Right atrium auricular region (tissue), 2 donors: ENCODE data around the gene OGFOD2. TPM values are rescaled to one million over a fixed set of nuclear protein-coding genes. Genes with fewer than 3 reads are reported as not detected.
"Not testable (repeated sequence)": the region's sequence is repeated elsewhere in the genome, so short reads cannot be mapped to it uniquely, and the experiment has no call there.

Experiments
- DNase-seq: peaks from one replicate; pipeline ENCODE4 v3.0.0-alpha.2; 2019; ENCODE audit warnings: low spot score
- H3K27ac ChIP-seq, 2 donors: fragments of 200-600 bp; sonication (generic); 1 replicate in 1 of 2; 2 replicates in 1 of 2; pipeline ENCODE4 v1.5.1; 2016 to 2019
- H3K27me3 ChIP-seq, 2 donors: fragments of 200-600 bp; sonication (generic); one replicate each; pipeline versions ENCODE4 v1.5.1 to v1.6.0; 2017 to 2019
- H3K36me3 ChIP-seq: fragments of 200-600 bp; sonication (generic); one replicate; pipeline ENCODE4 v1.5.1; 2016
- H3K4me1 ChIP-seq, 2 donors: fragments of 200-600 bp; sonication (generic); one replicate each; pipeline versions ENCODE4 v1.5.1 to v1.6.0; 2017 to 2019
- H3K4me3 ChIP-seq, 2 donors: fragments of 200-600 bp; sonication (generic); 1 replicate in 1 of 2; 2 replicates in 1 of 2; pipeline ENCODE4 v1.5.1; 2017 to 2019; ENCODE audit warnings: mild to moderate bottlenecking in 1 of 2, moderate library complexity in 1 of 2
- H3K9me3 ChIP-seq, 2 donors: fragments of 200-600 bp; sonication (generic); one replicate each; pipeline ENCODE4 v1.5.1; 2019
- total RNA-seq, 2 donors: library from RNA; depleted of rRNA; stranded (reverse); fragments of >200 nt; gene quantifications; one replicate each; pipeline ENCODE4 v1.1.0, GENCODE V29; 2016
- TF ChIP-seq, protein P1 (sequence below), 2 donors: fragments of 200-600 bp; sonication (generic); IDR thresholded peaks; one replicate each; pipeline ENCODE4 v1.5.1; 2019; ENCODE audit warnings: antibody characterized with exemption in 2 of 2

OGFOD2 gene
- total RNA-seq, 2 donors from 2014 or later = 4.9 to 6.8 TPM

DNA sequence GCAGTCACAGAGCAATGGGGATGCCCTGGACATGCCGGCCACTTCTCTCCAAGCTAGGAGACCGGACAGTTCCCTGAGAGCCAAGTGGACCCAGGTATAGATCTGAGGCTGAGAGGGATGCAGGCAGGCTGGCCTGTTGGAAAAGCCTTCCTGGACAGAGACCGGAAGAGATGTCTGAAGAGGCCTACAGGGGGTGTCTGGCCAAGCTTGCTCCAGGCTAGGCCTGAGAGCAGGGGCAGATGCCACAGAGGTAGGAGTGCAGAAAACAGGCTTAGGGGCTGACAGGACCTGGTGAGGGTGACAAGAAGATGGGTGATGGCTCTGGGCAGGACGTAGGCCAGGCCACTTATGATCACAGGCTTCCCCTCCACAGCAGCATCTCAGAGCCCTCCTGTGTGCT is 35.6 kb downstream of the OGFOD2 start:
- H3K27ac ChIP-seq = no peak overlapping the region
- no peak for DNase-seq
- H3K27me3 ChIP-seq = no peaks in the 10 kb centered on the region
- H3K4me3 ChIP-seq = no peak overlapping the region
- TF ChIP-seq, protein P1, sequence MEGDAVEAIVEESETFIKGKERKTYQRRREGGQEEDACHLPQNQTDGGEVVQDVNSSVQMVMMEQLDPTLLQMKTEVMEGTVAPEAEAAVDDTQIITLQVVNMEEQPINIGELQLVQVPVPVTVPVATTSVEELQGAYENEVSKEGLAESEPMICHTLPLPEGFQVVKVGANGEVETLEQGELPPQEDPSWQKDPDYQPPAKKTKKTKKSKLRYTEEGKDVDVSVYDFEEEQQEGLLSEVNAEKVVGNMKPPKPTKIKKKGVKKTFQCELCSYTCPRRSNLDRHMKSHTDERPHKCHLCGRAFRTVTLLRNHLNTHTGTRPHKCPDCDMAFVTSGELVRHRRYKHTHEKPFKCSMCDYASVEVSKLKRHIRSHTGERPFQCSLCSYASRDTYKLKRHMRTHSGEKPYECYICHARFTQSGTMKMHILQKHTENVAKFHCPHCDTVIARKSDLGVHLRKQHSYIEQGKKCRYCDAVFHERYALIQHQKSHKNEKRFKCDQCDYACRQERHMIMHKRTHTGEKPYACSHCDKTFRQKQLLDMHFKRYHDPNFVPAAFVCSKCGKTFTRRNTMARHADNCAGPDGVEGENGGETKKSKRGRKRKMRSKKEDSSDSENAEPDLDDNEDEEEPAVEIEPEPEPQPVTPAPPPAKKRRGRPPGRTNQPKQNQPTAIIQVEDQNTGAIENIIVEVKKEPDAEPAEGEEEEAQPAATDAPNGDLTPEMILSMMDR (IDR thresholded peaks at IDR 0.05) = no peak
- no peaks in the 10 kb centered on the region for H3K4me1 ChIP-seq
- peaks cover 21% of the 10 kb centered on the region for H3K36me3 ChIP-seq
- H3K9me3 ChIP-seq = no peaks in the 10 kb centered on the region

GRCh38 chr12:123011701-123012100 is 36.7 kb downstream of the OGFOD2 start:
- no peak for DNase-seq
- no peak overlapping the region for H3K27ac ChIP-seq
- H3K9me3 ChIP-seq = no peaks in the 10 kb centered on the region
- H3K4me1 ChIP-seq = no peaks in the 10 kb centered on the region
- TF ChIP-seq, protein P1 (IDR thresholded peaks at IDR 0.05) = no peak
- H3K4me3 ChIP-seq = no peak overlapping the region
- no peaks in the 10 kb centered on the region for H3K27me3 ChIP-seq
- H3K36me3 ChIP-seq = peaks cover 21% of the 10 kb centered on the region

- no peak overlapping the region for H3K4me3 ChIP-seq
Observed at GRCh38 chr12:123013185-123014095, 38.4 kb downstream of the OGFOD2 start.

GRCh38 chr12:123014473-123014872 is 39.4 kb downstream of the OGFOD2 start:
- not testable (repeated sequence) for DNase-seq, H3K4me3 ChIP-seq, H3K4me1 ChIP-seq, H3K27me3 ChIP-seq, H3K9me3 ChIP-seq, H3K27ac ChIP-seq
- H3K36me3 ChIP-seq = peaks cover 14% of the 10 kb centered on the region

More at GRCh38 chr12:123013185-123014095, 38.4 kb downstream of the OGFOD2 start:
- H3K27me3 ChIP-seq = no peaks in the 10 kb centered on the region
- no peaks in the 10 kb centered on the region for H3K9me3 ChIP-seq
- no peak overlapping the region for H3K27ac ChIP-seq
- TF ChIP-seq, protein P1 (IDR thresholded peaks at IDR 0.05) = no peak
- DNase-seq = no peak
- peaks cover 21% of the 10 kb centered on the region for H3K36me3 ChIP-seq
- H3K4me1 ChIP-seq = no peaks in the 10 kb centered on the region

DNA sequence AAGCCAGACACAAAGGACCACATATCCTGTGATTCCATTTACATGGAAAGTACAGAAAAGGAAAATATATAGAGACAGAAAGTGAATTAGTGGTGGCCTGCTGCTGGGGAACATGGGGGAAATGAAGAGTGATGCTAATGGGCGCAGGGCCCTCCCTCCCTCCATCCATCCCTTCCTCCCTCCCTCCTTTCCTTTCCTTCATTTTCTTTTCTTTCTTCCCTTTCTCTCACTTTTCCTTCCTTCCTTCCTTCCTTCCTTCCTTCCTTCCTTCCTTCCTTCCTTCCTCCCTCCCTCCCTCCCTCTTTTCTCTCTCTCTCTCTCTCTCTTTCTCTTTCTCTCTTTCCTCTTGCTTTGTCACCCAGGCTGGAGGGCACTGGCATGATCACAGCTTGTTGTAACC is 42.7 kb downstream of the OGFOD2 start:
- TF ChIP-seq, protein P1 (IDR thresholded peaks at IDR 0.05) = no peak
- no peak for DNase-seq
- no peak overlapping the region for H3K4me3 ChIP-seq
- H3K4me1 ChIP-seq = no peaks in the 10 kb centered on the region
- H3K27ac ChIP-seq = no peak overlapping the region
- no peaks in the 10 kb centered on the region for H3K36me3 ChIP-seq
- no peaks in the 10 kb centered on the region for H3K27me3 ChIP-seq
- H3K9me3 ChIP-seq = no peaks in the 10 kb centered on the region

DNA sequence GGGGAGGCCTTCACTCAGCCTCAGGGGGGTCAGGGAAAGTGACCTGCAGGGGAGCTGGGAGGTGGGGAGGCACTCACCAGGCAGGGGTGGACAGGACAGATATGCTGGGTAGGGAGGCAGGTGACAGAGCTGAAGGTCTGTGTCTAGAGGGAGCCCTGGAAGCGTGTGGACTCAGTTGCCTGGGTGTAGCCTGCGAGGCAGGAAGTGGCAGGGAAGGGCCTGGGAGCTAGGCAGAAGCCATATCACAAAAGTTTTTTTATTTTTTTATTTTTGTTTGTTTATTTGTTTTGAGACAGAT is 44.7 kb downstream of the OGFOD2 start:
- Histone ChIP-seq H3K27me3 (no peaks in the 10 kb centered on the region), H3K4me1 (no peaks in the 10 kb centered on the region), H3K4me3 (no peak overlapping the region), H3K27ac (no peak overlapping the region), H3K36me3 (no peaks in the 10 kb centered on the region), H3K9me3 (no peaks in the 10 kb centered on the region)
- DNase-seq = no peak
- TF ChIP-seq, protein P1 (IDR thresholded peaks at IDR 0.05) = no peak
